Mucosa of gallbladder (tissue), 1 donor: ENCODE data around the gene KLHL40. TPM values are rescaled to one million over a fixed set of nuclear protein-coding genes. Genes with fewer than 3 reads are reported as not detected.

ENCODE experiments used
- DNase-seq: peaks from one replicate; pipeline ENCODE4 v3.0.0-alpha.2; 2020; ENCODE audit warnings: low spot score
- total RNA-seq: library from RNA; stranded (reverse); gene quantifications from one replicate; pipeline ENCODE4 v1.2.1, GENCODE V29; 2021
- donor health status: DM: no; HTN: no; CAD: no.

Gene KLHL40
- total RNA-seq, 1 donor from 2014 or later: not detected

- no peak for DNase-seq
Measured at GRCh38 chr3:42702982-42703694, 17.8 kb downstream of the KLHL40 start.

GRCh38 chr3:42703695-42704025, 18.3 kb downstream of the KLHL40 start:
- no peak for DNase-seq

- no peak for DNase-seq
Measured at GRCh38 chr3:42704136-42704841, 19.0 kb downstream of the KLHL40 start.

- no peak for DNase-seq
Measured at GRCh38 chr3:42705058-42705767, 19.9 kb downstream of the KLHL40 start.

- DNase-seq: no peak
Measured at GRCh38 chr3:42705962-42706585, 20.7 kb downstream of the KLHL40 start.

- no peak for DNase-seq
Measured at GRCh38 chr3:42706721-42707619, 21.6 kb downstream of the KLHL40 start.

GRCh38 chr3:42707620-42708355, 22.5 kb downstream of the KLHL40 start:
- no peak for DNase-seq

- DNase-seq: no peak
Measured at GRCh38 chr3:42708611-42709151, 23.3 kb downstream of the KLHL40 start.

- no peak for DNase-seq
Measured at GRCh38 chr3:42709621-42710020, 24.3 kb downstream of the KLHL40 start.

- no peak for DNase-seq
Measured at GRCh38 chr3:42710323-42711021, 25.1 kb downstream of the KLHL40 start.

- no peak for DNase-seq
Measured at GRCh38 chr3:42711491-42712343, 26.4 kb downstream of the KLHL40 start.

GRCh38 chr3:42712344-42712648, 27.0 kb downstream of the KLHL40 start:
- DNase-seq: no peak

GRCh38 chr3:42712688-42713372, 27.5 kb downstream of the KLHL40 start:
- DNase-seq: no peak

- DNase-seq: no peak
Measured at GRCh38 chr3:42713747-42714146, 28.4 kb downstream of the KLHL40 start.

GRCh38 chr3:42714171-42714852, 29.0 kb downstream of the KLHL40 start:
- DNase-seq: no peak

GRCh38 chr3:42717306-42717705, 32.0 kb downstream of the KLHL40 start:
- no peak for DNase-seq

GRCh38 chr3:42718338-42718737, 33.0 kb downstream of the KLHL40 start:
- DNase-seq: no peak

- DNase-seq: no peak
Measured at GRCh38 chr3:42719002-42719401, 33.7 kb downstream of the KLHL40 start.
